NCI-H1436 (cell line): Measurements from ENCODE around the gene ELOVL4.
A peak's percentile ranks its signal among the peaks of the same experiment; 100 is the strongest.

Experiments
- DNase-seq: peaks from one replicate; lab custom pipeline; 2025; lab: John Stamatoyannopoulos, UW

ELOVL4 gene

GRCh38 chr6:79911992-79912391, 35.4 kb downstream of the ELOVL4 start:
- DNase-seq = no peak

- DNase-seq = no peak
These were observed 37.8 kb downstream of the ELOVL4 start for GRCh38 chr6:79909517-79909916.

- no peak for DNase-seq
These were observed 45.3 kb downstream of the ELOVL4 start for GRCh38 chr6:79902046-79902445.

GRCh38 chr6:79898076-79898475, 49.3 kb downstream of the ELOVL4 start:
- DNase-seq = no peak

GRCh38 chr6:79896075-79896449, 51.3 kb downstream of the ELOVL4 start:
- no peak for DNase-seq

GRCh38 chr6:79895382-79896074, 51.8 kb downstream of the ELOVL4 start:
- no peak for DNase-seq

GRCh38 chr6:79894939-79895338, 52.4 kb downstream of the ELOVL4 start:
- no peak for DNase-seq

- DNase-seq = no peak
These were observed 58.8 kb downstream of the ELOVL4 start for GRCh38 chr6:79888587-79888986.

GRCh38 chr6:79878142-79878748, 69.1 kb downstream of the ELOVL4 start:
- no peak for DNase-seq

- DNase-seq = no peak
These were observed 72.7 kb downstream of the ELOVL4 start for GRCh38 chr6:79874531-79875134.

GRCh38 chr6:79872986-79873385, 74.4 kb downstream of the ELOVL4 start:
- DNase-seq = no peak

GRCh38 chr6:79872303-79872702, 75.0 kb downstream of the ELOVL4 start:
- no peak for DNase-seq

GRCh38 chr6:79869600-79870084, 77.7 kb downstream of the ELOVL4 start:
- DNase-seq = peak; percentile 77

- no peak for DNase-seq
These were observed 78.2 kb downstream of the ELOVL4 start for GRCh38 chr6:79869184-79869583.

GRCh38 chr6:79868098-79868722, 79.1 kb downstream of the ELOVL4 start:
- peak; percentile 85 for DNase-seq
